HG02884 (cell line): Measurements from ENCODE around the gene HBS1L.

Experiments
- ATAC-seq: cut with Tn5 transposase; IDR thresholded peaks from one replicate; pipeline ENCODE4 v1.9.1; 2021; ENCODE audit warnings: mild to moderate bottlenecking, moderate library complexity; ENCODE audit not compliant: unreplicated experiment

Gene HBS1L

DNA sequence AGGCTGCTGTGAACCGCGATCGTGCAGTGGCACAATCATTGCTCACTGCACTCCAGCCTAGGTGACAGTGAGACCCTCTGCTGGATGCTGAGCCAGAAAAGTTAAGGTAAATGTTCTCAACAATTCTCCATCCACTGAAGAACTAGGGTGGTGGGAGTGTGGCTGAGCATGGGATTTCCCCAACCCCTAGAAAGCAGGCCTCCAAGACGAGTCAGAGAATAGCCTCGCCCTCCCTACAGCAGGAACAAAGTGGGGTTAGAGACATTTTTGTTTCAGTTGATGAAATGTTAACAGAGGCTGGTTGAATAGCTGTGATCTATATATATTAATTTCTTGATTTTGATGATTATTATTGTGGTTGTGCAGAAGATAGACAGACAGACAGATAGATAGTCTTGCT is 98.6 kb downstream of the HBS1L start:
- no peak for ATAC-seq

DNA sequence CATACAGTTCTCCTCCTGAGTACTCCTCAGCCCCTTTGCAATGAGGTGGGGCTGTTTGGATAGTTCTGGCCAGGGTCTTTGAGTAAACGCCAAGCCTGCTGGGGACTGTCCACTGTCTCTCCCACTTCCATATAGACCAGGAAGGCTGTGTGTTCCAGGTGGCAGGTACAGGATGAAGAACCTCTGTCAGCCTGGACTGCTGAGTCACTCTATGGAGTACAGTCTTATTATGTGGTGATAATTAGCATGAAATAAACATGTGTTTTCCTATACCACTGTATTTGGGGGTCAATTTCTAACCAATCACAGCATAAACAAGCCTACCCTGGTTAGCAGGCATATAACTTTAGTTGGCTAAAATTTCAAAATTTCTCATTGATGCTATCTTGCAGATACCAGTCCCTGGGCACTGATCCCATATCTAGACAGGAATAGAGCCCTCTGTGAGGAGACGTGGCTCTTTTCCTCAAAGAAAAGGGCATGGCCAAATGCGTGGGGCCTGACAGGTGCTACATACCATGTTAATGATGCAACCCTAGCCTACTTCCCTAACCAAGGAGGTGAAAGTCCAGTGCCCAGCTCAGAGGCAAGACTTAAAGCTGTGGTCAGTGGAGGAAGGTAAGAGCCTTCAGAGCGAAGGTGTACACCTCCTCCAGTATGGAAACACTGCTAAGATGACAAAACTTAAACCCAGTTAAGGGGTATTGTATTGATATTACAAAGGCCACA is 100.2 kb downstream of the HBS1L start:
- no peak for ATAC-seq

GRCh38 chr6:134951494-134952263 is 102.9 kb downstream of the HBS1L start:
- no peak for ATAC-seq

- ATAC-seq = no peak
These were observed 104.1 kb downstream of the HBS1L start for GRCh38 chr6:134950482-134950881.

DNA sequence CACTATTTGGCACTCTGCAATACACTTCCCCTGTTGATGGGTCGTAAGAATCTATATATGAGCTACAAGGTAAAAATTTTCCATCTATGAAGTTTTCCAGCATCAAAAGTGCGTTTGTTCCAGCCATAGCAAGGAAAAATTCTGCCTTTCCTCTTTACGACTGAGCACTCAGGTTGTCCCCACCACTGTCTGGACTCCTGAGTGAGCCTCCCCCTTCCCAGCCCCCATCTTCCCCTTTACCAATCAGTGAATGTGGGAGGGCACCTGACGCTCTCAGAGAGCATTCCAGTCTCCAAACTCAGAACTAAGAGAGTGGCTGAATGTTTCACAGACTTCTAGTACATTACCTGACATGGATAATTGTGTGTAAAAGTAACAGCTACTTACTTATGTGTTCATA is 104.7 kb downstream of the HBS1L start, which contains the start of gene ALDH8A1:
TSS of gene ALDH8A1 (minus strand) at position 175 of the 400 bp plus-strand sequence. CDS start at position 127, 48 bp downstream.
- no peak for ATAC-seq

- ATAC-seq = no peak
These were observed 105.9 kb downstream of the HBS1L start for GRCh38 chr6:134948691-134949090.

DNA sequence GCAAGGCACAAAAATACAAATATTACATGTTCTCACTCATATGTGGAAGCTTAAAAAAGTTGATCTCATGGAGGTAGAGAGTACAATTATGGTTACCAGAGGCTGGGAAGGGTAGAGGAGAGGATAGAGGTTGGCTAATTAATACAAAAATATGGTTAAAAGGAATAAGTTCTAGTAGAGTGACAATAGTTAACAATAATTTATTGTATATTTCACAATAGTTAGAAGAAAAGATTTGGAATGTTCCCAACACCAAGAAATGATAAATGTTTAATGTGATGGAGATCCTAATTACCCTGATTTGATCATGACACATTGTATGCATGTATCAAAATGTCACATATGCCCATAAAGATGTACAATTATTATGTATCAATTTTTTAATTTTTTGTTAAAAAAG is 106.5 kb downstream of the HBS1L start:
- no peak for ATAC-seq

DNA sequence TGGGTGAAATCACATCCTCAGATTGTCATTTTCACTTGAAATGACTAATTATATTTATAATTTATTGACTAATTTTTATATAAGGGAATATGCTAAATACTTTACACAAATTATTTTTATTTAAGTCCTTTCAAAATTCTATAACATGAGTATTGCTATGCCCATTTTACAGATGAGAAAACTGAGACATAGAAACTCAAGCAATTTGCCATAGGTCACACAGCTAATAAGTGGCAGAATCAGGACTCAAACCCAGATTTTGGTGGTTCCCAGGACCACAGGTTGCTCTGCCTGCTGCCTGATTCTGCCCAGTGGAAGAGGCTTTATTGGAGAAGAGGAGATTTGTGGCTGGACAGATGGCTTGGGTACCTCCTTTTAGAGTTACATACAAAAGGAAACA is 109.6 kb downstream of the HBS1L start:
- no peak for ATAC-seq

GRCh38 chr6:134943522-134944111 is 111.0 kb downstream of the HBS1L start:
- ATAC-seq = no peak

DNA sequence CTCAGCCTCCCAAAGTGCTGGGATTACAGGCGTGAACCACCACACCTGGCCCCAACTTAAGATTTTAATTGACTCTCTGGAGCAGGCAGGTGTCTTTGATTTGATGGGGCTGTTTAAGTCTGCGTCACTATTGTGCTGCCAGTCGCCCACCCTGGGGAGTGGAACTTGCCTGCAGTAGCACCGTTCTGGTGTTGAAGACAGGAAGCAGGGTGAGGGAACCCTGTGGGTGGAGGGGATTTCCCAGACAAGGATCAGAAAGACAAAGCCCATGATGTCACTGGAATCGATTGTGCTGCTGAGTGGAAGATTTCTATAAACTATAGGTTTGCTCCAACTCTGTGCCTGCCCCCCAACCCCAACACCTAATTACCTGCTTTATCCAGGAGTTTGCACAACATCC is 115.7 kb downstream of the HBS1L start:
- no peak for ATAC-seq

- no peak for ATAC-seq
These were observed 117.2 kb downstream of the HBS1L start for GRCh38 chr6:134937426-134937825.

DNA sequence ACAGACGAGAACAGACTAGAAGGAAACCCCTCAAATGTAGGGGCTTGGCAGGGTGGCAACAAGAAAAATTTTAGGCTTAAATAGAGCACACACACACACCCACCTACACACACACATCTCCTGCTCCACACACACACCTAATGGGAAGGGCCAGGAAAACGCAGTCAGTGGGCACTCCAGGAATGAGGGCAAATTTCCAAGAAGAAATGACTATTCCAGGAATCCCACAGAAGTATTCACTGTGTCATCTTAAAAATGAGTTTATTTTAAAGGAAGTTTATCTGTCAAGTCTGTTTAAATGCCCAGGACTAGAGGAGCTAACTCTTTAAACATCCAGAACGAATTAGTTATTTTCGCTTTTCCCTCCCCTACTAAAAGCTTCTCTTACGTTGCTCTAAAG is 117.7 kb downstream of the HBS1L start:
- no peak for ATAC-seq

DNA sequence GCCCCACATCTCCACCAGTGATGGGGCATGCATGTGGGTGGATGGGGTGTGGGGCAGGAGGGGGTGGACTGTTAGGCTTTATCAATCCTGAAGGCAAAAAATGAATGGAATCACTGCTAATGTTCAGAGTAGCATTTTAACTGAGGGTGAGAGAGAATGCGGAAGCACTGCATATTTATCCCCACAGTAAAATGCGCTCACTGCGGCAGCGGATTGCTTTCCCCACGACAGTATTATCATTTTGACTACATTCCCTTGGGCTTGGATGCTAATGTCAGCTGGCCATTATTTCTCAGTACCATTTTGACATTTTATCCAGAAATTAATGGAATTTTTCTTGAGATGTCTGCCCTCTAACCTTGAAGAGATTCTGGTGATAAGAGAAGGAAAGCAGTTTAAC is 118.1 kb downstream of the HBS1L start:
- no peak for ATAC-seq

DNA sequence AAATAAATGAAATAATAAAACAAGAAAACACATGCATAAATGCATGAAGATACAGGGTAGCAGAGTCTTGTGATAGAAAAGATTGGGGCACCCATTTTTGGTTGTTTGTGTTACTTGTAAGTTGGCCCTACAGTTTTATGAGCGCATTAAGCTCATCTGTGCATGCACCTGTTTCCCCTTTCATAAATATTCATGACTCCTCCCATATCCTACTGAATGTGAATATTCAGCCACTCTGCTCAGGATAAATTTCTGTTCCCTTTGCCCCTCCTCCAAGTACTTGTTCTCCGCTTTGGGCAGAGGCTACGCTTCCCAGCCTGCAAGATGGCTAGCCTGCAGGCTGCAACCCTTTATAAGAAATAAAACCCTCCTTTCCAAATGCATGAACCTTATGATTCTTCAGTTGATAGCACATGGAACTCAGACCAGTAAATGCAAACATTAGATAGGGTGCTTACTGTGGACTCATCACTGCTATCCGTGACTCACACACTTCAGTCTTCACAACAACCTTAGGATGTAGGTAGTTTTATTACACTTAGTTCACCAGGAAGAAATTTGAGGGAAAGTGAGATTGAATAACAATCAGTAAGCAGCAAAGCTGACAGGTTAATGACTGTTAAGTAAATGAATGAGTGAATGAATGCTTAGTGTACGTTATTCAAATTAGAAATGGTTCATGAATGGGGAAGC is 119.7 kb downstream of the HBS1L start:
- no peak for ATAC-seq

- ATAC-seq = no peak
These were observed 121.8 kb downstream of the HBS1L start for GRCh38 chr6:134932535-134933470.

DNA sequence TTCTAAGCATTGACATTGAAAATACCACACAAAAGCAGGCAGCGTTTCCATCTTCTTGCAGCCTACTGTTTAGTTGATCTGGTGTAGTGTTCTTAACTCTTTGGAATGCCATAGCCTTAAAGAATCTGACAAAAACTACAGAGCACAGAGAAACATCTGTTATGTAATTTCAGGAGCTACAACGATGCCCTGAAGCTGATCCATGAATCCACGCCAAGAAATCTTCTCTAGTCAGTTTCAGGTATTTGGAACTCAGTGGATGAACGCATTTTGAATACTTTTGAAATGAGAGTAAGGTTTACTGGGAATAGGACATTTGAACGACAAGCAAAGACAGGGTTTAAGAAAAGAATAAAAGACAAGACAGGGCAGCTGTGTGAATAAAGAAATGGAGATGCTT is 122.5 kb downstream of the HBS1L start:
- ATAC-seq = no peak

- ATAC-seq = no peak
These were observed 124.2 kb downstream of the HBS1L start for GRCh38 chr6:134930463-134930862.

- no peak for ATAC-seq
These were observed 126.3 kb downstream of the HBS1L start for GRCh38 chr6:134928151-134928900.

GRCh38 chr6:134925800-134926199 is 128.8 kb downstream of the HBS1L start:
- no peak for ATAC-seq
